ENCODE measurements around the gene MAP7D3. TPM values are rescaled to one million over a fixed set of nuclear protein-coding genes. Genes with fewer than 3 reads are reported as not detected.

The MAP7D3 gene
- total RNA-seq, 1 donor from 2014 or later: 8.2 TPM

DNA sequence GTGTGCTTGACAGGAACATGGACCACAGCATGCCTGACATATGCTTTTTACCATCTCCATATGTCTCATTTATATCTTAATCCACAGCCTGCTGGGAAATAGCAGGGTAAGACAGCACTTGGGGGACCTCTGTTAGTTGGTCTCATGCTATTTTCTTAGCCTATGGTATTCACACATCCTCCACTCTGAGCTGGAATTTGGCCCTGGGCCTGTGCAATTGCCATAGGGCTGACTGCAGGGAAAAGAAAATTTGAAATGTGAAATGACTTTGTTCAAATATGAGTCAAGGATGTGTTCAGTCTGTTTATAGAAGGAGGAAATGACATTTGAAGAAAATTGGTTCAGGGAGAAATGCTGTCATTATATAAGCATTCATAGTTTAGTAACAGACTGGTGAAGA lies 9.6 kb upstream of the MAP7D3 start:
- DNase-seq (no peak), ATAC-seq (no peak)
- intact Hi-C loops (cut with DNase I): no loop called here
- Histone ChIP-seq H3K27ac (no peak overlapping the region), H3K4me3 (no peak overlapping the region), H3K27me3 (ENCODE audit: low read depth) (no peaks in the 10 kb centered on the region), H3K9me3 (no peaks in the 10 kb centered on the region), H3K36me3 (no peaks in the 10 kb centered on the region), H3K4me1 (no peaks in the 10 kb centered on the region)
- TF ChIP-seq, protein P1, sequence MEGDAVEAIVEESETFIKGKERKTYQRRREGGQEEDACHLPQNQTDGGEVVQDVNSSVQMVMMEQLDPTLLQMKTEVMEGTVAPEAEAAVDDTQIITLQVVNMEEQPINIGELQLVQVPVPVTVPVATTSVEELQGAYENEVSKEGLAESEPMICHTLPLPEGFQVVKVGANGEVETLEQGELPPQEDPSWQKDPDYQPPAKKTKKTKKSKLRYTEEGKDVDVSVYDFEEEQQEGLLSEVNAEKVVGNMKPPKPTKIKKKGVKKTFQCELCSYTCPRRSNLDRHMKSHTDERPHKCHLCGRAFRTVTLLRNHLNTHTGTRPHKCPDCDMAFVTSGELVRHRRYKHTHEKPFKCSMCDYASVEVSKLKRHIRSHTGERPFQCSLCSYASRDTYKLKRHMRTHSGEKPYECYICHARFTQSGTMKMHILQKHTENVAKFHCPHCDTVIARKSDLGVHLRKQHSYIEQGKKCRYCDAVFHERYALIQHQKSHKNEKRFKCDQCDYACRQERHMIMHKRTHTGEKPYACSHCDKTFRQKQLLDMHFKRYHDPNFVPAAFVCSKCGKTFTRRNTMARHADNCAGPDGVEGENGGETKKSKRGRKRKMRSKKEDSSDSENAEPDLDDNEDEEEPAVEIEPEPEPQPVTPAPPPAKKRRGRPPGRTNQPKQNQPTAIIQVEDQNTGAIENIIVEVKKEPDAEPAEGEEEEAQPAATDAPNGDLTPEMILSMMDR (IDR thresholded peaks at IDR 0.05): no peak

DNA sequence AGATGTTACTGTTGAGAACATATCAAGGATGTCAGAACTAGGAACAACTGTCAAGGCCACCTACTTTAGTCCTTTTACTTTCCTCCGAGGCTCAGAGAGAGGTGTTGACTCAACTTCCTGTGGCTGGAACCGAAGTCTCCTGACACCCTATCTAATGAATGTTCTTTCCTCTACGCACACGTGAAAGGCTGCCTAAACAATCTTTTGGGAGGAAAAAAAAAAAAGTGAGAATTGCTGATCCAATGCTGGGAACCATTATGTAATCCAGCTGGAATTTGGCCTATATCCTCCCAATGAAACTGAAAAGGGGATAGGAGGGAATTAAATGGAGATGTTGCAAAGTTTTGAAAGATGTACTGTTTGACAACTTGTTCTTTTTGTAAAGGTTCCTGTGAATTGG lies 8.3 kb upstream of the MAP7D3 start:
- Histone ChIP-seq H3K4me1 (no peaks in the 10 kb centered on the region), H3K36me3 (no peaks in the 10 kb centered on the region), H3K27me3 (ENCODE audit: low read depth) (no peaks in the 10 kb centered on the region), H3K27ac (peak overlapping the region; percentile 24), H3K9me3 (no peaks in the 10 kb centered on the region), H3K4me3 (no peak overlapping the region)
- DNase-seq (no peak), ATAC-seq (peak in 1 of 2 donors; percentile 47)
- TF ChIP-seq, protein P1 (IDR thresholded peaks at IDR 0.05): no peak
- intact Hi-C loops (cut with DNase I): no loop called here

DNA sequence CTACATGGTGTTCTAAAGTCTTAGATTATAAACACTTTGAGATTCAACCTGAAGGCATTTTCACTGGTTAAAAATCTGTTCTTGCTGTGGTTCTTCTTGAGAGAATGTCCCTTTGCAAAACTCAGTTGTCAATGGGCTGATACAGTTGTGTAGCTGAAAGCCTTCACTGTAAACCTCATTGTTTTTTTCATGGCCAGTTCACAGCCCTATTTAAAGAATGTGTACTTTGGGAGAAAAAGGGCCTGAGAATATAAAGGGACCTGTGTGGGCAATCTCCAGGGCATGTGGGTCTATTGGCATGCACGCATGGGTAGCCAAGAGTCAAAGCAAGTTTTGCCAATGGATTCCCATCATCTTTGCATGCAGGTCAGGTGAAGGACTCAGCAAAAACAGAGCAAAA lies 7.8 kb upstream of the MAP7D3 start:
- TF ChIP-seq, protein P1 (IDR thresholded peaks at IDR 0.05): no peak
- no peak for ATAC-seq
- Histone ChIP-seq H3K4me3 (no peak overlapping the region), H3K27ac (peak overlapping the region; percentile 24), H3K27me3 (ENCODE audit: low read depth) (no peaks in the 10 kb centered on the region), H3K36me3 (no peaks in the 10 kb centered on the region), H3K4me1 (no peaks in the 10 kb centered on the region), H3K9me3 (no peaks in the 10 kb centered on the region)
- intact Hi-C loops (cut with DNase I): no loop called here
- no peak for DNase-seq

DNA sequence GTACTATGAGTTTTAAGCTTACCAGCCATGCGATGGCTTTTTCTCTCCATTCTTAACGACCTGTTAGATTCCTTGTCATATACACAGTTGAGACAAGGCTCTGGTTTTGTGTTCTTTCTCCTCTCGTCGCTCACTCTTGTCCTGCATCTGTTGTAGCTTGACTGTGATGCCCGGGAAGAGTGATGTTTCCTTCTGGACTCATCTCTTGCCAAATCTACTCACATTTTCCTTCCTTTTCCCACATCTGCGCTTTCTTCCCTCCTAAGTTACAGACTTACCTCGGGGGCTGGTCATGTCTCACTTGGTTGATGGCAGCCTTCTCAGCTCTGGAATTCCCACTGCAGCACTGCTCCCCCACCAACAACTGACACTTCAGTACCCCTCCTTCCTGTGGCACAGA lies 4.8 kb upstream of the MAP7D3 start:
- ATAC-seq (no peak), DNase-seq (no peak)
- Histone ChIP-seq H3K36me3 (no peaks in the 10 kb centered on the region), H3K27ac (no peak overlapping the region), H3K9me3 (no peaks in the 10 kb centered on the region), H3K27me3 (ENCODE audit: low read depth) (no peaks in the 10 kb centered on the region), H3K4me1 (no peaks in the 10 kb centered on the region), H3K4me3 (no peak overlapping the region)
- TF ChIP-seq, protein P1 (IDR thresholded peaks at IDR 0.05): no peak
- intact Hi-C loops (cut with DNase I): no loop called here

DNA sequence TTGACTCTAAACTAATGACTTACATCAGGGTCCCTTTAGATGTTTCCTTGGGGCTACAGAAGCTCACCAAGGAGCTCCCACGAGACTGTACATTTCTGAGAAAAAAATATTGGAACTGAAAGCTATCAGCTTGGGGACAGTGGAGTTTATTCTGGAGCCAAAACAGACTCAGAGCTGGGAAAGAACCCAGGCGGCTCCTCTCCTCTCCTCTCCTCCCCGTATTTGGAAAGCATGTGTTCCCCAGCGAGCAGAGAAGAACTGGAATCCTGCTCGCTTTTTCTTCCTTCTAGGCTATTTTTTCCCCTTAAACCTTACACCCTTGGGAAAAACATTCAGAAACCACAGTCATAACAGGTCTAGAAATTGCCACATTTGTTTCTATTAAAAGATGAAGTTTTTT lies 4.3 kb upstream of the MAP7D3 start:
- Histone ChIP-seq H3K4me3 (no peak overlapping the region), H3K9me3 (no peaks in the 10 kb centered on the region), H3K27me3 (ENCODE audit: low read depth) (no peaks in the 10 kb centered on the region), H3K4me1 (no peaks in the 10 kb centered on the region), H3K27ac (no peak overlapping the region), H3K36me3 (no peaks in the 10 kb centered on the region)
- TF ChIP-seq, protein P1 (IDR thresholded peaks at IDR 0.05): no peak
- no peak for DNase-seq
- intact Hi-C loops (cut with DNase I): no loop called here
- no peak for ATAC-seq
